GM20431 (cell line): ENCODE results near the gene IFIT1.
"Not testable (repeated sequence)": the region's sequence is repeated elsewhere in the genome, so short reads cannot be mapped to it uniquely, and the experiment has no call there.

ENCODE experiments used
- in situ Hi-C: fragments of 300-500 bp; cut with MseI, MboI; formaldehyde crosslinking; loops from one replicate; pipeline ENCODE4 v1.15.0; 2020; ENCODE audit warnings: low sequenced_read_pairs; ENCODE audit not compliant: unreplicated experiment

IFIT1 gene

GRCh38 chr10:89363729-89364442, 28.5 kb upstream of the IFIT1 start:
- in situ Hi-C loops = no loop called here

GRCh38 chr10:89364531-89364930, 27.9 kb upstream of the IFIT1 start:
- in situ Hi-C loops = no loop called here

GRCh38 chr10:89367529-89367928, 24.9 kb upstream of the IFIT1 start:
- in situ Hi-C loops = no loop called here

GRCh38 chr10:89368129-89368528, 24.3 kb upstream of the IFIT1 start:
- in situ Hi-C loops = no loop called here

- in situ Hi-C loops = no loop called here
These were observed 23.0 kb upstream of the IFIT1 start for GRCh38 chr10:89369156-89370105.

DNA sequence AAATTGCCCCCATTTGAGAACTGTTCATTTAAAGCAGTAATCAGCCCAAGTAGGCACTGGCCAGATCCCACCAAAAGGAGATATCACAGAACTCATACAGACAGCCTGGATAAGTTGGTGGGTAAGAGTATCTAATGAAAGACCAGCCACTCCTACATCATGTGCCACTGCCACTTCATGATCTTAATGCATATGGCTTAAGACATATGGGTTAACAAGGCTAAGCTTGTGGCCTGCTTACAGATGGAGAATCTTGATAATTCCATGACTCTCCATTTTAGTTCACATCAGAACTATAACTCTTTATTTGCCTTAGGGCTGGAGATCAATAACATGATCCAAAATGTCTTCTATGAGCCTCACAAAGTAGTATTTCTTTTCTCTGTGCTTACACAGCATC, 21.3 kb upstream of the IFIT1 start:
- in situ Hi-C loops = no loop called here

GRCh38 chr10:89371987-89372386, 20.4 kb upstream of the IFIT1 start:
- in situ Hi-C loops = no loop called here

DNA sequence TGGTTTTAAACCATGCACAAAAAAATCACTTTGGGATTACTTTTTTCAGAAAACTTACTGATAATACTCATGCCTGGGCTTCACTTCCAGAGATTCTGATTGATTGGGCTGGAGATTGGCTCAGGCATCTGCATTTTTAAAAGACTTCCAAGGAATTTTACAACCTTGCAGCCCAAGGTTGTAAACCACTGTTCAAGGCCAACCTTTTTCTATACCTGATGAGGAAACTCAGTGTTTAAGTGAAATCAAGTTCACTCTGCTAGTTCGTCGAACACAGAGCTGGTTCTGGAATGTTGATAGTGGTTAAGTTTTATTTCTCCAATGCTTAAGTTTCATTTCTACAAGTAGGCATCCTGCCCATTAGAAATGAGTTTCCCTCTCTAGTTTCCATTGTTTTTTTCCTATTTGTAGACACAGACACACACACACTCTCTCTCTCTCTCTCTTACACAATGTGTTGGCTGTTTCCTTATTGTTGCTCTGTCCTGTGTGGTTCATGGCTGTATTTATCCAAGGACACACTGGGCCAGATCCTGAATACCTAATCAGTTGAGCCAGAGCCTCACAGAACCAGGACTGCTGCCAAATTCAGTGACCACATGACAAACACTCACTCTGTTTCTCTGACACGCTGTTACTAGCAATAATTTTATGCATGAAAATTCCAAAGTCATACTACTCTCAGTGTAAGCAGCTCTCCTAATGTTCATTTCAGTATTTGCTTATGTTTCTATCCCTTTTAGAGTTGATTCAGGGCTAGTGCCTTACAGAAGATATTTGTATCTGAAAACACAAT, 18.3 kb upstream of the IFIT1 start:
- in situ Hi-C loops = no loop called here

DNA sequence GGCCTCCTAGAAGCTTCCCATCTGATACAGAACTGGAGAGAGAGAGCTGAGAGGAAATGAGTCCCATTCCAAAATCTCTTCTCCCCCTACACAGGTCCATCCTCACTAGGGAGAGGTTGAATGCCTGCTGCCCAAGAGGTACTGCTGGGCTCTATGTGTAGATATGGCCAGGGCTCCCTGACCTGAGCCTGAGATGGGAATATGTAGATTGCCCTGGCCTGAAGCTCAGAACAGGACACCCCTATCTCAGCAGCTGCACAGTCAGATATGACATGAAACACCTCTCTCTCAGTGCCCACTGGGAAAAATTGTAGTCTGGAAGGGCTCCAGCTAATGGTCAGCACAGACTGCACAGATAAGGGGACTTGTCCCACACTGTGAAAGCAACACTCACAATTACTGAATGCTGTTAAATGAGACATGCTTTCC, 17.7 kb upstream of the IFIT1 start:
- in situ Hi-C loops = no loop called here

DNA sequence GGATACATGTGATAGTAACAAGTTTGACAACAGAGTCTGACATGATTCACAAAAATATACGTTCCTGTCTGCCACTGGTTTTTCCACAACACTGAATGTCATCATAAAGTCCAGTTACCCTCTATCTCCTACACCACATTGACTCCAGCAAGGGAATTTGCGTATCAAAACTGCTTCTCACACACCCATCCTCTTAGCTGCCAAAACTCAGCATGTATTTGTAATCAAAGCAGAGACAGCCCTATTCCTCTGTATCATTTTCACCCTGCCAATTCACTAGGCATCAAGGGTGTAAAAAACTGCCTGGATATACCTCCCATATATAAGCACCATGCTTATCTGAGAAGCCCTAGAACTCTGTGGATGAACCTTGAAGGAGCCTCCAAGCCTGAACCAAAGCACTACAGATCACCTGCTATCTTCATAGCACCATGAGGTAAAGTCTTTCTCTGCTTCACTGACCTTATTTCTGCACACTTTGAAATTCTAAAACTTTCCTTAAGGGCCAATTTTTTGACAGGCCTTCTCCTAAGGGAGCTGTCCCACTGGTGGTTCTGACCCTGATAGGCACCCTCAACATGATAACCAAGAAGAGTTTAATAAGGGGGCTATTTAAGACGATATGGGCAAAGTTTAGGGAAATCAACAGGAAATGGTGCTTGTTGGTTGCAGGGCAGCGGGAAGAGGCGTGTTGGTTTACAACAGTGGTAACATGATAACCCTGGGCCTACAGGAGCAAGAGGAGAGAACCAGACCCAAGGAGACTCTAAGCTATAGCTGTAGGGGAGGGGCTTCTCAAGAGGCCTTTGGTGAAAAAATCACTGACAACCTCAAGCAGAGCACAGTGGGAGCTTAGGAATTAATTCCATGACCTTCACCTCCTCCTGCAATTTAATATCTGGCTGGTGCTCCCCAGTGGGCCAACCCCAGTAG, 14.5 kb upstream of the IFIT1 start, which contains the start of gene IFIT1B:
Gene IFIT1B (plus strand): TSS at position 352 of the 933 bp plus-strand sequence. CDS start 80 bp downstream, at position 432.
- in situ Hi-C loops = no loop called here

- in situ Hi-C loops = no loop called here
These were observed 13.3 kb upstream of the IFIT1 start for GRCh38 chr10:89379103-89379502.

- in situ Hi-C loops = no loop called here
These were observed 9.7 kb upstream of the IFIT1 start for GRCh38 chr10:89382757-89383156.

DNA sequence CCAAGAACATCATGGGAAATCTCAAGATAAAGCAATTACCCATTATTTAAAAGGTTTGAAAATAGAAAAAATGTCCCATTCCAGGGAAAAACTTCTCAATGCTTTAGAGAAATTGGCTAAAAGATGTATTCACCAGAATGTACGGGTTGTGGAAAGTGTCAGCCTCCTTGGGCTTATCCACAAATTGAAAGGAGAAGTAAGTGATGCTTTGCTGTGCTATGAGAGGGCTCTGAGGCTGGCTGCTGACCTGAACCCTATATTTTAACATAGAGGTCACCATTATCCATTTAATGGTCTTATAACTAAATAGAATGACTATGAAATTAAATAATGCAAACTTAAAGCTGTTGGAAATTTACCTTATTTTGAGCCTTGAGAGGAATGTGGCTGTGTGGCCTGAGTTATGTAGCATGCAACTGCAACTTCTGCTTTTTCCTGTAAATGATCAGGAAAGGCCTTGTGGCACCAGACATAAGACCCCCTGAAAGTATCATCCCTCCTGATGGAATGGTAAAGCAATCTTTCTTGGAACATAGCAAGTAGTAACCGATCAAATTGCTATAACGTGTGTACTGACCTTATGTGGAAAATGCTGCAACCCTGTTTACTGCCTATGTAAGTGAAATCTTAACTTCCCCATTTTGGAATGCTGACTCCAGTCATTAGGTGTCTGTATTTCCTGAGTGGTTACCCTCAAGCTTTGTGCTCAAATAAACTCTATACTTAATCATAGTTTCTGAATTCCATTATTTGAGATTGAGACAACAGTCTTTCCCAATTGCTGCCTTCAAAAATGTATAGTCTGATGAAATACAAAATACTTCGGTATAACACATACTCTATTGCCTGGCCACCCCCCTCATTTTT, 7.7 kb upstream of the IFIT1 start:
- in situ Hi-C loops = no loop called here

DNA sequence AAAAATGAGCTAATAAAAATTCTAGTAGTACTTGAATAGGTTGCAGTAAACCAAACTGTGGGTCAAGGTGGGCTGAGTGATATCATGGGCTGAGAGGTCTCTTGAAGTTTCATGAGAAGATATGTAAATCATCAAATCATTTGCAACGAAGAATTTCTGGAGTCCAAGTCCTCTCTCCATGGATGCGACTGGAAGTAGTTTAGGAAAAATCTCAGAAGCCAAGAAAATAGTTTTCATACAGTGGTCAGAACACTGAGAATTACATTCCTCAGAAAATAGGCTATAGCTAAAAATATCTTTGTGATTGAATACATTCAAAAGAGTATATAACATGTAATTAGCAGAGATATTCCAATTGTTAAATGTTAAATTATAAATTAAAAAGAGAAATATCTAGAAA, 3.6 kb upstream of the IFIT1 start:
- in situ Hi-C loops = no loop called here

DNA sequence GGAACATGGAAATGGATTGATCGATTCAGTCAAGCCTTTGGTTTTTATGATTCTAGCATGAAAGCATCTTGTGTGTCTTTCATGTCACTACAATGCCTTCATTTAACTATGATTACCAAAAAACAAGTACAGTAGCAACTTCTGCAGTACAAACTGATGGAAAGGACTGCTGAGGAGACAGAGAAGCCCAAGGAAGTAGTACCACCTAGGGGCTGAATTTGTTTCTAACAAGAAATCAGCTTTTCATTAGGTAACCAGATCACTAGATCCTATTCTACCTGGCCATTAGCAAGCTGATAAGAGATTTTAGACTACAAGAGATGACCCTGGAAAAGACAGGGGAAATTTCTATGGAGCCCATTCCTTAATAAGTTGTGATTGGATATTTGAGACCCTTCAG, 3.2 kb upstream of the IFIT1 start:
- in situ Hi-C loops = no loop called here

- in situ Hi-C loops = no loop called here
These were observed 1.8 kb upstream of the IFIT1 start for GRCh38 chr10:89390476-89391225.

DNA sequence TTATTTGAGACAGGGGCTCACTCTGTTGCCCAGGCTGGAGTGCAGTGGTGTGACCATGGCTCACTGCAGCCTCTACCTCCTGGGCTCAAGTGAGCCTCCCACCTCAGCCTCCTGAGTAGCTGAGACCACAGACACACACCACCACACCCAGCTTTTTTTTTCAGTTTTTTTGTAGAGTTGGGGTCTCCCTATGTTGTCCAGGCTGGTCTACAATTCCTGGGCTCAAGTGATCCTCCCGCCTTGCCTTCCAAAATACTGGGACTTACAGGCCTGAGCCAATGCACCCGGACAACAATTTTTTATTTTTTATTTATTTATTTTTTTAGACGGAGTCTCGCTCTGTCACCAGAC, 1.2 kb upstream of the IFIT1 start:
- in situ Hi-C loops = not testable (repeated sequence)

DNA sequence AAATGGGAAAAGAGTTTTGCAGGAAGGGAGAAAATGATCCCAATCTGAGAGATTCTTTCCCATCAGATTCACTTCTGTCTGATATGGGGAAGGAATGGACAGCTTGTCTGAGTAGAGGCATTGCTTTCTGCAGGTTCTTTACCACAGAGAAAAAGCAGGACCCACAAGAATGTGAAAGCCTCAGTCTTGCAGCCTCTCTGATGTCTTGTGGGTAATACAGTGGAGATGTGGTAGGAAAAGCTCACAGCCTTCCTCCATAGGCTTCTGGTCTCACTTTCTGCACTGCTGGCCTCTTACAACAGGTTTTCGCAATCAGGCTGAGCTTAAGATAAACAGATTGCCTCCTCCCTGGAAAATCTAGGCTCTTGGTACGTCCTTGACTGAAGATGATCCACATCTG, 551 bp downstream of the IFIT1 start:
- in situ Hi-C loops = no loop called here
